ENCODE data around the gene MUC4.

MUC4 gene

GRCh38 chr3:195767792-195768191, 43.9 kb downstream of the MUC4 start:
- ATAC-seq (no peak), DNase-seq (ENCODE audit: low spot score in 2 of 2) (no peak)
- Mint-ChIP-seq H3K27ac (peak overlapping the region; percentile 70), H3K9me3 (no peaks in the 10 kb centered on the region), H3K4me1 (no peaks in the 10 kb centered on the region), H3K4me3 (no peak overlapping the region), H3K36me3 (peaks cover 39% of the 10 kb centered on the region)

GRCh38 chr3:195766671-195767070, 45.1 kb downstream of the MUC4 start:
- DNase-seq (ENCODE audit: low spot score in 2 of 2) = peak in 1 of 2 donors; percentile 40
- Mint-ChIP-seq H3K4me3 (no peak overlapping the region), H3K9me3 (no peaks in the 10 kb centered on the region), H3K4me1 (no peaks in the 10 kb centered on the region), H3K36me3 (peaks cover 28% of the 10 kb centered on the region), H3K27ac (no peak overlapping the region)
- ATAC-seq = no peak

- DNase-seq (ENCODE audit: low spot score in 2 of 2) = no peak
- Mint-ChIP-seq H3K4me1 (no peaks in the 10 kb centered on the region), H3K27ac (no peak overlapping the region), H3K4me3 (no peak overlapping the region), H3K9me3 (no peaks in the 10 kb centered on the region), H3K36me3 (peaks cover 14% of the 10 kb centered on the region)
- no peak for ATAC-seq
Observed at GRCh38 chr3:195764961-195765706, 46.6 kb downstream of the MUC4 start.

- peaks cover 13% of the 10 kb centered on the region for H3K36me3 Mint-ChIP-seq
- ATAC-seq (no peak), DNase-seq (ENCODE audit: low spot score in 2 of 2) (peak in 1 of 2 donors; percentile 45)
- no peak overlapping the region for H3K27ac Mint-ChIP-seq
- no peak overlapping the region for H3K4me3 Mint-ChIP-seq
- no peaks in the 10 kb centered on the region for H3K9me3 Mint-ChIP-seq
- no peaks in the 10 kb centered on the region for H3K4me1 Mint-ChIP-seq
Observed at GRCh38 chr3:195763843-195764825, 47.6 kb downstream of the MUC4 start.

GRCh38 chr3:195763076-195763830, 48.5 kb downstream of the MUC4 start:
- ATAC-seq = no peak
- DNase-seq (ENCODE audit: low spot score in 2 of 2) = no peak
- Mint-ChIP-seq H3K4me3 (no peak overlapping the region), H3K4me1 (no peaks in the 10 kb centered on the region), H3K27ac (no peak overlapping the region), H3K36me3 (peaks cover 13% of the 10 kb centered on the region), H3K9me3 (no peaks in the 10 kb centered on the region)

- Mint-ChIP-seq H3K9me3 (no peaks in the 10 kb centered on the region), H3K4me3 (no peak overlapping the region), H3K36me3 (peaks cover 7% of the 10 kb centered on the region), H3K4me1 (peaks cover 4% of the 10 kb centered on the region), H3K27ac (no peak overlapping the region)
- ATAC-seq = no peak
- DNase-seq (ENCODE audit: low spot score in 2 of 2) = peak in 1 of 2 donors; percentile 41
Observed at GRCh38 chr3:195762611-195763010, 49.1 kb downstream of the MUC4 start.

- DNase-seq (ENCODE audit: low spot score in 2 of 2) (no peak), ATAC-seq (no peak)
- H3K27ac Mint-ChIP-seq = no peak overlapping the region
- peaks cover 6% of the 10 kb centered on the region for H3K4me1 Mint-ChIP-seq
- H3K9me3 Mint-ChIP-seq = no peaks in the 10 kb centered on the region
- H3K36me3 Mint-ChIP-seq = peaks cover 3% of the 10 kb centered on the region
- no peak overlapping the region for H3K4me3 Mint-ChIP-seq
Observed at GRCh38 chr3:195762249-195762585, 49.5 kb downstream of the MUC4 start.

- no peak overlapping the region for H3K4me3 Mint-ChIP-seq
- H3K27ac Mint-ChIP-seq = no peak overlapping the region
- ATAC-seq (peak; percentile 27), DNase-seq (ENCODE audit: low spot score in 2 of 2) (peak in 1 of 2 donors; percentile 46)
- no peaks in the 10 kb centered on the region for H3K36me3 Mint-ChIP-seq
- H3K4me1 Mint-ChIP-seq = peaks cover 11% of the 10 kb centered on the region
- no peaks in the 10 kb centered on the region for H3K9me3 Mint-ChIP-seq
Observed at GRCh38 chr3:195761567-195762248, 50.0 kb downstream of the MUC4 start.

GRCh38 chr3:195761123-195761566, 50.6 kb downstream of the MUC4 start:
- Mint-ChIP-seq H3K27ac (no peak overlapping the region), H3K4me3 (no peak overlapping the region), H3K4me1 (peaks cover 17% of the 10 kb centered on the region), H3K9me3 (no peaks in the 10 kb centered on the region), H3K36me3 (no peaks in the 10 kb centered on the region)
- DNase-seq (ENCODE audit: low spot score in 2 of 2) (peak in 1 of 2 donors; percentile 46), ATAC-seq (no peak)

GRCh38 chr3:195760345-195761122, 51.2 kb downstream of the MUC4 start:
- DNase-seq (ENCODE audit: low spot score in 2 of 2) (peak in 1 of 2 donors; percentile 48), ATAC-seq (no peak)
- Mint-ChIP-seq H3K36me3 (no peaks in the 10 kb centered on the region), H3K4me1 (peaks cover 23% of the 10 kb centered on the region), H3K9me3 (no peaks in the 10 kb centered on the region), H3K27ac (no peak overlapping the region), H3K4me3 (no peak overlapping the region)

GRCh38 chr3:195758721-195759353, 52.9 kb downstream of the MUC4 start:
- Mint-ChIP-seq H3K9me3 (no peaks in the 10 kb centered on the region), H3K36me3 (no peaks in the 10 kb centered on the region), H3K27ac (no peak overlapping the region), H3K4me1 (peaks cover 24% of the 10 kb centered on the region), H3K4me3 (no peak overlapping the region)
- DNase-seq (ENCODE audit: low spot score in 2 of 2) (no peak), ATAC-seq (no peak)

GRCh38 chr3:195757827-195758226, 53.9 kb downstream of the MUC4 start:
- ATAC-seq (no peak), DNase-seq (ENCODE audit: low spot score in 2 of 2) (no peak)
- H3K36me3 Mint-ChIP-seq = no peaks in the 10 kb centered on the region
- no peaks in the 10 kb centered on the region for H3K9me3 Mint-ChIP-seq
- no peak overlapping the region for H3K4me3 Mint-ChIP-seq
- no peak overlapping the region for H3K27ac Mint-ChIP-seq
- peaks cover 28% of the 10 kb centered on the region for H3K4me1 Mint-ChIP-seq

GRCh38 chr3:195757438-195757770, 54.3 kb downstream of the MUC4 start:
- ATAC-seq (no peak), DNase-seq (ENCODE audit: low spot score in 2 of 2) (no peak)
- Mint-ChIP-seq H3K4me3 (peak overlapping the region; percentile 44), H3K4me1 (peaks cover 30% of the 10 kb centered on the region), H3K27ac (no peak overlapping the region), H3K36me3 (no peaks in the 10 kb centered on the region), H3K9me3 (no peaks in the 10 kb centered on the region)

All from stimulated activated effector memory CD8-positive, alpha-beta T cell treated with anti-CD3 and anti-CD28 coated beads, Interleukin-12 subunit alpha, Interleukin-12 subunit beta, amount 100 ng/mL, for 72 hours (primary cell).